HPDE6-E6E7 (cell line): ENCODE results near the gene ZNF593OS.
A peak's percentile ranks its signal among the peaks of the same experiment; 100 is the strongest.

Experiments
- DNase-seq: peaks from one replicate; pipeline ENCODE4 v3.0.0; 2011; ENCODE audit warnings: missing footprints; ENCODE audit errors: extremely low spot score

ZNF593OS gene

DNA sequence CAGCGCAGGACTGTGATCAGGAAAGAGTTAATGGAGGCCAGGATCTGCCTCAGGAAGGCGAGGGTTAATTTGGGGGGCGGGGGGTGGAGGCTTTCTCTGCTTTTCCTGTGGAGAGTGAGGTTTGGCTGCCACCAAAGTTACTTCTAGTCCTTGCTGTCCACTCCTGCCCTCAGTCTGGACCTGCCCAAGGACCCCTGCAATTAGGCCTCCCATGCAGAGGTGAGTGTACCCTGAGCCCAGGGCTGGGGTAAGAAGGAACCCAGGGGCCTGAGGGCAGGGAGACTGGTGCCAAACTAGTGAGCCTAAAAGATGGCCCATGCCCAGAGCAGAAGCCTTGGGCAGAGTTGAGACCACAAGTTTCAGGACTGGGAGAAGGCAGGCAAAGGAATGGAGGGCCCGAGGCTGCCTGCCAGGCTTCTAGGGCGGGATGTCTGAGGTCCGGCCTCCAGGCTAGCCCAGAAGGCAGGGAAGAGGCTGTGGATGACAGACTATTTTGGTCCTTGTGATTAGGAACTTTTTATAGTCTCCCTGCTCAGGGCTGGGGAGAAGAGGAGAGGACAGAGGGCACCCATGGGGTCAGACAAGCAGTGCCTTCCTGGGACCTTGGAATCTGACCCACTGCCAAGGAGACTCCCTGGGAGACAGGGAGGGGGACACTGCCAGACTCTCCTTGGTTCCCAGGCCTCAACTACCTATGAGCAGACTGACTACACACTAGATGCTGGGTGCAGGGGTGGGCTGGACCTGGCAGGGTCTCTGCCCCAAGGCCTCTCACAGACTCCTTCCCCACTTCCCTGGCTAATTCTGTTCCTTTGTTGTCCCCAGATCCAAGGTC, 12.5 kb downstream of the ZNF593OS start, which contains the start of gene FAM110D:
Gene FAM110D (plus strand): TSS at position 172 of the 835 bp plus-strand sequence. CDS start 2,213 bp downstream, outside the sequence.
- no peak for DNase-seq

DNA sequence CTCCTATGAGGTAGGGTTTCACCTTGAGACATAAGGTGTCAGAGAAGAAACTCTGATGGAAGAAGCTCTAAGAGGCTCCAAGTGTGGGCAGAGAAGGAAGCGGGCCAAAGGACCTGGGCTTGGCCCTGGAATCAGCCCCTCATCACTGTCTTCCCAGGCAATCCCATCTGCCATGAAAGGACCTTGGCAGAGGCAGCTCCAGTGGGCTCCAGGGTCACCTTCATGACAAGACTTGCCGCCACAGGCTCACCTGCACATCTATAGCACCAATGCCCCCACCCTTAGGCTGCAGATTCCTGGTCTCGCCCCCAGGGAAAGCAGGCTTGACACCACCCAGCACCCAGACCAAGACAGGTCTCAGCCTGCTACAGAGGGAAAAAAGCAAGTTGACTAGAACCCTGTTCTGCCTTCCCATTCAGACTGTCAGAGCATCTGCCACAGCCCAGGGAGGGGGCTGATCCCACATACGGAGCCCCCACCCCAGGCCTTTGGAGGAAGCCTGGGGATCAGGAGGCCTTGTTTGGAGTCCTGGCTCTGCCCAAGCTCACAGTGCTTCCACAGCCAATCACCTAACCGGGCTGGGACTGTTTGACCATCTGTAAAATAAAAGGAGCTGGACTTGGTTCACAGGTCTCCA, 13.2 kb downstream of the ZNF593OS start:
- DNase-seq = no peak

DNA sequence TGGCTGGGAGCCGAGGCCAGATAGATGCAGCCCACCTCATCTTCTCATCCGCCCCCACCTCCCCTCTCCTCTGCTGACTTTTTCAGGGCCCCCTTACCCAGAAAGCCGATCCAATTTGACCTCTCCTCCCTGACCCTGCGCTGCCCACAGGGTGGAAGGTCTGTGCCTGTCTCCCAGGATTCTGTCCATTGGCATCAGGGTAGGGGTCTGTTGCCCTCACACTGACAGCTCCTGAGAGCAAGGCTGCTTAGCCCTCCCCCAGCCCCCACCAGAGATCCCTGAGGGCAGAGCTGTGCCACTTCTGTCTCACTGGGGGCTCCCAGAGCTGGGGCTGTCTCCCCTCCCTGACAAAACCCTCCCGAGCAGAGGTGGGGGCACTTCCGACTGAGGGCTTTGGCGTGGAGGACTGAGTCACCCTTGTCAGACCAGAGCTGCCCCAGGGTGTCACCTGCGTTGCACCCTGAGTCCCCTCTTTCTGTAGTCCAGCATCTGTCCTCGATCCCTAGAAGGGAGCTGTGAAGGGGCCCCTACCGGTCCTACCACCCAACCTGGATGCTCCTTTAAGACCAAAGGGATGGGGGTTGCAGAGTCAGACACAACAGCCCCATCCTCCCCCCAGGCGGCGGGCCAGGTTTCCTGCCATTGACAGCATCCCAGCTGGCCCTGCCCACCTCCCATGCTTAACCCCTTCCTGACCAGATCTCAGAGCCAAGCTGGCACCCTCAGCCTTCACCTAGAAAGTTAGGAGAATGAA, 15.2 kb downstream of the ZNF593OS start:
- DNase-seq = no peak

DNA sequence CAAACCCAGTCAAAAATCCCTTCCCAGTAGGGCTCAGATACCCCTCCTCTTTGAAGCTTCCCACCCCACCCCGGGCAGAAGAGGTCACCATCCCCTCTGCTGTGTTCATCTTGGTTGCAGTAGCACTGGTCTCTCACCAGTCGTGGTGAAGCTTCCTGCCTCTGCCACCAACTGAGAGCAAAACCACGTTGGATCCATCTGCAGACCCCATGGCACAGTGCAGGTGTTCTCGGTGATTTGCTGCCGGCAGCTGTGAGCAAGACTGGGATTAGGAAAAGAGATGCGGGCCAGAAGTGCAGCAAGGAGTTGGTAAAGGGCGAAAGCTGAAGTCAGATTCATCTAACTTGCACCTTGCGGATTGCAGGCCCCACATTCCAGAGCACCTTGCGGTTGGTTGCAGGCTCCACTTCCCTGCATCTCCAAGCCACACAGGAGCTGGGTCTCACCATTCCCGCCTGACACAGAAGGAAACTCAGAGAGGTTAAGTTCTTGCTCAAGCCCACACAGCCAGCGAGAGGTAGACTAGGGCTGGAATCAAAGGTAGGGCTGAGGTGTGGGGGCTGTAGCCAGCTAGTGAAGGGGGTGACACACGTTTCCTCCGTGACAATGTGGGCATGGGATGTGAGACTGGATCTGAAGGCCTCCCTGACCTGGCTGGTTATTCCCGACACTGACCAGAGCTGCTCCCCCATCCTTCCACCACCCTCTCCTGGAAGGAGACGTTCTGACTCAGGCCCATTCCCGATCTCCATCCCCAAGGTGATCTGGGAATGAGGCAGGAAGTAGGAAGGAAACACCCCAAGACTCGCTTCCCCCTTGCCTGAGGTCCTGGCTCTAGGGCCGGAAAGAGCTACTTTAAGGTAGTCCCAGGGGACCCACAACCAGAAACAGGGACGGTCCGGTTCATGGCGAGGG, 16.0 kb downstream of the ZNF593OS start:
- DNase-seq = no peak

DNA sequence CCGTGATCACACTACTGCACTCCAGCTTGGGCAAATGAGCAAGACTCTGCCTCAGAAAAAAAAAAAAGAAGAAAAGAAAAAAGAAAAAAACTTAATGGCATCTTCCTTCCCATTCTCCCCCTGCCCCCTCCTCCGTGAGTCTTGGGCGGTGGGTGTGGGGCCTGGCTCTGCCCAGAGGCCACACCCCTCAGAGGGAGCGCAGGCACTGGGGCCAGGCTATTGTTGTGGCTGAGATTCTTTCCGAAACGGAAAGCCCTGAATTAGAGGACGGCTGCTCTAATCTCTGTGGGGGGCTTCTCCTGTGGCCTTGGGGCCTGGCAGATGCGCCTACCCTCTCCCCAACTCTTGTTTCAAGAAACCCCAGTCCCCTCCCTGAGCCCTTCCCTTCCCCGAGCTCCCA, 16.9 kb downstream of the ZNF593OS start:
- no peak for DNase-seq

DNA sequence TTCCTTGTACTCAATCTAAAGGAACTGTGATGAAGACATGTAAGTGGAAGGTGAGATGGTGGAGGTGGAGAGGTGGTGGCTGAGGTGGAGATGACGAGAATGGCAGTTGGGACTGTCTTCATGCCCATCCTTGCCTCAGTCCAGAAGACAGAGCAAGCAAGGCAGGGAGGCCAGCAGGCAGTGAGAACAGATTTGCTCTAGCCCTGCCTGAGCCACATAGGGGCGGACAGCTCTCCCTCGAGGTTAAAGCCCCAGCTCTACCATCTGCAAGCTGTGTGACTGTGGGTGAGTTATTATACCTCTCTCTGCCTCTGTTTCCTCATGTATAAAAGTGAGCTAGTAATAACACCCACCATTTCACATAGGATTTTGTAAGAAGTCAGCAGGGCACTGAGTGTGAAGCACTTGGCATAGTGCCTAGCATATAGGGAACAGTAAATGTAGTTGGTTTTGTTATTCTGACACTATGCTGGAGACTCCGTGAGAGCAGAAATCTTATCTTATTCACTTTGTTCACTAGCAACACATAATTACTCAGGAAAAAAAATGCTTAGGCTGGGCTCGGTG, 17.6 kb downstream of the ZNF593OS start:
- DNase-seq = no peak

DNA sequence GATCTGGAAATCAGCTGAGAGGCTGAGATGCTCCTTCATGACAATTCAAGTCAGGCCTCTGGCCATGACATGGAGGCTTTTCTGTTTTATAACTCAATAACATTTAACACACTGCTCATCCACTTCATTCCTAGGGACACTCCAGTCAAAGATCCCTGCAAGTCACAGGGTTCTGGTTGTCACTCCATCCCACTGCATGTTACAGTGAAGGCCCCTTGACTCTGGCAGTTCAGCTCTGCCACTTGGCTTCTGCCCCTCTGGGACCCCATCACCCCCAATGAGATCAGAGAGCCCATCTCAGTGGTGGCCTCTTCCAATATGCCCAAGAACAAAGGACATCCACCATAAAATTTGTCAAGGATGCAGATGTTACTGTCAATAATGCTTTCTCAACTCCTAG, 22.7 kb downstream of the ZNF593OS start:
- DNase-seq = no peak

DNA sequence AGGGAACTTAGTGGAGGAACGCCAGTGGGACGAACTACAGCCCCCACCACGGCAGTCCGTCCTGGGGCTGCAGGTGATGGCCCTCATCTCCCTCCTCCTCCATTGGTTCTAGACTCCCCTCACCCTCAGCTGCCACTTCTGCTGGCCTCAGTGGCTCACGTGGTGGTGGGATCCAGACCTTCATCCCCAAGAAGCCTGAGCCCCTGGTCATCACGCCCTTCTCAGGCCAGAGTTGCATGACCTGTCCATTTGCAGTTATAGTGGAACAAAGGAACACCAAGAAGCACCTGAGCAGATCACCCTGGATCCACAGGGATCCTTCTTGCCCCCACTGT, 25.7 kb downstream of the ZNF593OS start:
- no peak for DNase-seq

DNA sequence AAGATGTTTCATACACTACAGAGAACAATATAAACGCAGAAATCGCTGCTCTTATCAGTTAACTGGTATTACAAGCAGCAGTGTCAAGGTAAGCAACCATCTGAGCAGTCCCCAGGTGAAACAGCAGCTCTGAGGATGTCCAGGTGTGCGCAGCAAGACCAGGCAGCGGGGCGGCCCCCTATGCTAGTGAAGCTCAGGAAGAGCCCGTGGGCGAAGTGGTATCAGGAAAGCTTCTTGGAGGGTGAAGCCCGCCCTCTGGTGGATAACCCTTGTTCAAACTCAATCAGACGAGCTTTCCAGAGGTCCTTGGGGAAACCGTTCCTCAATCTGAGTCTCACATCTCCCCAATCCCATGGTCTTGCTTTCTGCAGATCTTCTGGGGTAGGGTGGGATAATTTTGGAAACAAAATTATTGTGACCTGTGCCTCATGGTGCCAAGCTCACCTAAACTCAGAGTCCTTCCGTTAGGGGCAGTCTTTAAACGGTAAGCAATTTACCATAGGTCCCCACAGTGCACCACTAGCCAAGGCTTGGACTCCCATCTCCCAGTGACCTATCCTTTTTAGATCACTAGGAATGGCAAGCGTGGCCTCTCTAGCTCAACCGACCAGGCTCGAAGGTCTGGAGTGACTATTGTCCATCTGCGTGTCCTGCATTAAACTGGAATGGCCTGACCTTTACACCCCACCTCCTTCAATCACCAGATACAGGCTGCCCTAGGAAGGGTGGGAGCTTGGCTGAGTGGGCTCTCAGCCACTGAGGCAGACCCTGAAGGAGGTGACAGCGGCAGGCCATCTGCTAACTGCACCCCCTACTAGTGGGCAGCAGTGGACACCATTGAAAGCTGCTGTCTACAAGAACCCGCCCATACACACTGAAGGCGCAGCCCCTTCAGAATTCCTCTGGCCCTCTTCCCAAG, 26.3 kb downstream of the ZNF593OS start:
- peak; percentile 60 for DNase-seq

DNA sequence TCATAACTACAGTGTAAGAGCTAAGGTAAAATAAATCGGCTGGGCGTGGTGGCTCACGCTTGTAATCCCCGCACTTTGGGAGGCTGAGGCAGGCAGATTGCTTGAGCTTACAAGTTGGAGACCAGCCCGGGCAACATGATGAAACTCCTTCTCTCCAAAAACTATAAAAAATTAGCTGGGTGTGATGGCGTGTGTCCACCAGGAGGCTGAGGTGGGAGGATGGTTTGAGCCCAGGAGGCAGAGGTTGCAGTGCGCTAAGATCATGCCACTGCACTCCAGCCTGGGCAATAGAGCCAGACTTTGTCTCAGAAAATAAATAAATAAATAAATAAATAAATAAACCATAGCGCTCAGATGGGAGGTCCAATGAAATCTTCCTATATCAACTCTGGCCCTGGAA, 29.5 kb downstream of the ZNF593OS start:
- DNase-seq = no peak

DNA sequence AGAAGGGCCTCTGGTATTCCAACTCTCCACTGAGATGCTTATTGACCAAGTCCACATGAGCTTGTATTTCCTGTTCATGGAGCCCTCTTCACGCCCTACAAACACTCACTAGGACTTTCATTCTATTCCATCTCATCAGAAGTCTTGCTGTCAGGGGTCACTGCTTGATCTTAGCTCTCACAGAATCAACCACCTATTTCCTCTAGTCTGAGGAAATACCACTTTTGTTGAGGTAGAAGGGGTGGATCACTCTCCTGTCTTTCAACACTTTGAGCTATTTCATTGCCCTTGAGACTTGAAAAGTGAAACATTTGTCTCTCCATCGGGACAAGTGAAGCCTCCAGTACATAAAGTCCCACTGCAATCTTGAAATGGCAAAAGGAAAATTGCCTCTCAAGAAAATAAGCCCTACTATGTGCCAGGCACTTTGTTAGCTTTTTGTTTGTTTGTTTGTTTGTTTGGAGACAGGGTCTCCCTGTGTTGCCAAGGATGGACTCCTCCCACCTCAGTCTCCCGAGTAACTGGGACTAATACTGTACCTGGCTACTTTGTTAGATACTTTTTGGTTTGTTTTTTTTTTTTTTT, 32.6 kb downstream of the ZNF593OS start:
- DNase-seq = no peak

DNA sequence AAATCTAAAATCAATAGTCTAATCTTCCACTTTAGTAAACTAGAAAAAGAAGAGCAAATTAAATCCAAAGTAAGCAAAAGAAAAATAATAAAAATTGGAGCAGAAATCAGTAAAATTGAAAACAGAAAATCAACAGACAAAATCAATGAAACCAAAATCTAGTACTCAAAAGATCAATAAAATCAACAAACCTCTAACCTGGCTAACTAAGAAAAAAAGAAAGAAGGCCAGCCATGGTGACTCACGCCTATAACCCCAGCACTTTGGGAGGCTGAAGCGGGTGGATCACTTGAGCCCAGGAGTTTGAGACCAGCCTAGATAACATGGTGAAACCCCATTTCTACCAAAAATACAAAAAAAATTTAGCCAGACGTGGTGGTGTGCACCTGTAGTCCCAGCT, 37.2 kb downstream of the ZNF593OS start:
- DNase-seq = no peak

DNA sequence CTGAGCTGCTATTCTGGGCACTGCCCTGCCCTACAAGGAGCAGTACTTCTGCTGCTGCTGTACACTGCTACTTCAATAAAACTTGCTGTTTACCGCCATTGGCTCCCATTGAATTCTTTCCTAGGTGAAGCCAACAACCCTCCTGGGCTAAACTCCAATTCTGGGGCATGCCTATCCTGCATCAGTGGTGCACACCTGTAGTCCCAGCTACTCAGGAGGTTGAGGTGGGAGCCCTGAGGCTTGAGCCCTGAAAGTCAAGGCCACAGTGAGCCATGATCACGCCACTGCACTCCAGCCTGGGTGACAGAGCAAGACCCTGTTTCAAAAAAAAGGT, 38.8 kb downstream of the ZNF593OS start:
- no peak for DNase-seq

DNA sequence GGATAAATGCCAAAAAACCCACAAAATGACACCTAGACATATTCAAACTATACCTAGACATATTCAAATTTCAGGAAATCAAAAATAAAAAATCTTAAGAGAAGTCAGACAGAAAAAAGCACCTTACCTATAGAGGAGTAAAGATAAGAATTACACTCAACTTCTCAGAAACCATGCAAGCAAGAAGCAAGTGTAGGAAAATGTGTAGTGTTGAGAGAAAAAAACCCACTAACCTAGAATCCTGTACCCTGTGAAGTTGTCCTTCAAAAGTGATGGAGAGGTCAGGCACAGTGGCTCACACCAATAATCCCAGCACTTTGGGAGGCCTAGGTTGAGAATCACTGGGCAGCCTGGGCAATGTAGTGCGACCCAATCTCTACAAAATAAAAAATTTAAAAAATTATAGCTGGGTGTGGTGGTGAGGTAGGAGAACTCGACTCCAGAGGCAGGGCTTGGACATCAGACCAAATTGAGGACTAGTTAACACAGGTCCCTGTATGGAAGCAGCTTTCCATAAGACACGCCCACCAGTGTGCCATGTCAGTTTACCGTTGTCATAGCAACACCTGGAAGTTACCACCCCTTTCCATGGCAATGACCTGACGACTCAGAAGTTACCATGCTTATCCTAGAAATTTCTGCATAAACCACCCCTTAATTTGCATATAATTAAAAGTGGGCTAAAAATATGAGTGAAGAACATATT, 39.4 kb downstream of the ZNF593OS start:
- no peak for DNase-seq

DNA sequence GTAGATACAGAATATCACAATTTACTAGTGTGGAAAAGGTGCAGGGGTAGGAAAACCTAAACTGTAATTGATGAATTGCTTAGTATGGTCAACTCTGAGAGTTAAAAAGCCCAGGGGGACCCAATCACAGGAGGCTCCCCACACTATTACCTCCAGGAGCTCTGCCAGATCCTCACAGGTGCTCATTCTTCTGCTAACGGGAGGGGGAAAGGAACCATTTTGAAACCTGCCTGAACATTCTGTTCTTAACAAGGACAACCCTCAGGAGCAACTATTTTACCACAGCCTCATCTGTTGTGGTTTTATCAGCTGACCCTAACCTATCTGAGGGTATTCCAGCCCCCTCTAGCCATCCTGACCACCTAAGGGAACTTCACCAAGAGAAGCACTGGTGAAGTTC, 40.9 kb downstream of the ZNF593OS start:
- no peak for DNase-seq

DNA sequence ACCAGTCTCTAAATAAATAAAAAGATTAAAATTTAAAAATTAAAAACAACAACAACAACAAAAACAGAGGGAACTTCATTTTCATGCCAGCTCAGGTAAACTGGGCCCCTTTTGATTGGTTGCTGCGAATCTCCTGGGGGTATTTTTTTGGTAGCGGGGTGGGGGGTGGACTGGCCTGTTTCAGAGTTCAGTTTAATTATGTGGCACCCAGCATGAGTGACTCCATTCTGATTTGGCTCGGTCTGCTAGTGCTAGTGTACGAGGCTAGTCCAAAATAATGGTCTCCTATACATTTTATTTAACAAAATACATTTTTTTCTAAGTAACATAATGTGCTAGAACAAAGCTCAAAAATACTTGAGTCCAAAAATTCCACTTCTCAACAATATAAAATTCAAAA, 41.9 kb downstream of the ZNF593OS start:
- no peak for DNase-seq

DNA sequence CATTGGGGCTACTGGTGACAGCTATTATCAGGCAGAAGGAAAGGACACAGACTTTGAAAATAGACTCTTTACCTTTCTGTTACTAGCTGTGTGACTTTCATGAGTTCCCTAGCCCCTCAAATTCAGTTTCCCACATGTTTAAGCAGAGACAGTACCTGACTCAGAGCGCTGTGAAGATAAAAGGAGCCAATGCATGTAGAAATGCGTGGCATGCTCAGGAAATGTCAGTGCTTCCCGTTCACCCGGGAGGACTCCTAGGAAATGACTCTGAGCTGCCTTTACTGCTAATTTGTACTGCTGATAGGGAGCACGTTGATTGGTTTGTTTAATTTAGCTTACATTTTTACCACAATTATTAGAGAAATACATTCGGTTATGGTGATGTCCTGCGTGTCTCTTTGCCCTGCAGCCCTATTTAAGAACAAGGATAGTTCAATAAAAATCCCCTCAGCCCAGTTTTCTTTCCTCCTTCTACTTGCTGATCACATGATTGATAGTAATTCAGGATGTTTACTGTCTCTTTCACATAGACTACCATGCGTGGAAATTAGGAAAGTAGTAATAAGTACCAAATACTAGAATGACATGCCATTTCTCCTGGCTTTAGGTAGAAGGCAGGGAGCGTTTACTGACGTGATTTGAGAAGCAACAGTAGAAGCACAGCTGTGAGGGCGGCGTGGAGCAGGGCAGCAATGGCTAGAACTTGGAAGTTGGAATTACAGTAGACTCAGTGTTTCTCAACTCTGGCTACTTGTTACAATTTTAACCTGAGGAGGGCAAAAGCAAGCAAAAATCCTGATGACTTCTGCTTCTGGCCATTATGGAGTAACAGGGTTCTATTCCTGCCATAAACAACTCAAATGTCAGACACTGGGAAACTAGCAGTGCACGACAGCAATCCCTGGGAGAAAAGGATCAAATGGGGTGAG, 44.1 kb downstream of the ZNF593OS start:
- no peak for DNase-seq
